NT2/D1 (cell line): Measurements from ENCODE around the gene OXSM.

Source experiments
- SUZ12 ChIP-seq: IDR thresholded peaks from 2 replicates; pipeline ENCODE4 v1.6.1; 2011; ENCODE audit not compliant: insufficient read length, insufficient read depth; ENCODE audit errors: extremely low read depth
- ZNF274 ChIP-seq: IDR thresholded peaks from 2 replicates; pipeline ENCODE4 v1.6.1; 2011; ENCODE audit warnings: mild to moderate bottlenecking, low read depth, low read length

DNA sequence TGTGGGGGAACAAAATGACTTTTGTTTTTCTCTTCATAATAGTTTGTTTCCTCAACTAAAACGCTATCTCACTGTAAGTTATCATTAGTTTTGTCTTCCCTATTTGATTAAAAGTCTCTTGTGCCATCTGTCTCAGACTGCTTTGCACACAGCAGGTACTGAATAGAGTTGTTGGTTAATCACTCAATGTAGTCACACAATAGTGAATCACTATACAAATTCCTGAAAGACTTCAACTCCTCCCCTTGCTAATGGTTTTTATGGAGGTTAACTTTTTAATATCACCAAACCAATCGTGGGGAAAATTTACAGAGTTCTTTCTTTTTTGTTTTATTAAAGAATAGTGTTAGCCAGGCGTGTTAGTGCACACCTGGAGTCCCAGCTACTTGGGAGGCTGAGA lies 4.1 kb upstream of the OXSM start:
- TF ChIP-seq ZNF274 (no peak), SUZ12 (no peak)
